ENCODE results near the gene PUM1.
"Not testable (repeated sequence)": the region's sequence is repeated elsewhere in the genome, so short reads cannot be mapped to it uniquely, and the experiment has no call there.

GRCh38 chr1:31047507-31047906 is 18.0 kb downstream of the PUM1 start:
- TF ChIP-seq CTCF (IDR thresholded peaks at IDR 0.05); REST (IDR thresholded peaks at IDR 0.05; ENCODE audit: insufficient read depth in 1 of 2, low read depth in 2 of 2, low read length in 1 of 2): not testable (repeated sequence)

All from Panc1 (cell line).